Calu3 (cell line): ENCODE data around the gene FRMD3. TPM values are rescaled to one million over a fixed set of nuclear protein-coding genes. Genes with fewer than 3 reads are reported as not detected.

Source experiments
- BruUV-seq: library from RNA; stranded (reverse); fragments of 400-500 nt; replicated peaks from 2 replicates; lab custom pipeline; 2021; lab: Mats Ljungman, UMichigan
- CTCF ChIA-PET: fragments of 300-600 bp; sonication (Branson Sonifier 250); formaldehyde crosslinking; loops from one replicate; lab custom pipeline; 2022; ENCODE audit warnings: antibody characterized with exemption; lab: Charles Lee
- DNase-seq: peaks from one replicate; pipeline ENCODE4 v3.0.0; 2022
- H3K27ac Mint-ChIP-seq: one replicate; pipeline ENCODE4 v1.8.0; 2022; ENCODE audit warnings: mixed read lengths; ENCODE audit not compliant: unreplicated experiment
- H3K27me3 Mint-ChIP-seq: one replicate; pipeline ENCODE4 v1.8.0; 2022; ENCODE audit warnings: mixed read lengths; ENCODE audit not compliant: unreplicated experiment
- H3K36me3 Mint-ChIP-seq: one replicate; pipeline ENCODE4 v1.8.0; 2022; ENCODE audit warnings: mild to moderate bottlenecking, moderate library complexity, mixed read lengths; ENCODE audit not compliant: insufficient read depth, unreplicated experiment
- H3K4me1 Mint-ChIP-seq: one replicate; pipeline ENCODE4 v1.8.0; 2022; ENCODE audit warnings: mild to moderate bottlenecking, low read depth, mixed read lengths; ENCODE audit not compliant: unreplicated experiment
- H3K4me3 Mint-ChIP-seq: one replicate; pipeline ENCODE4 v1.8.0; 2022; ENCODE audit warnings: mild to moderate bottlenecking, low read depth, moderate library complexity, mixed read lengths; ENCODE audit not compliant: unreplicated experiment
- H3K9me3 Mint-ChIP-seq: one replicate; pipeline ENCODE4 v1.8.0; 2022; ENCODE audit warnings: low read depth, mixed read lengths; ENCODE audit not compliant: unreplicated experiment
- CTCF ChIP-seq: fragments of 200-600 bp; IDR thresholded peaks from one replicate; pipeline ENCODE4 v1.8.0; 2022; ENCODE audit warnings: antibody characterized with exemption; ENCODE audit not compliant: unreplicated experiment
- intact Hi-C: fragments of 100-400 bp; cut with micrococcal nuclease; formaldehyde crosslinking; loops from one replicate; pipeline ENCODE4 v1.10.0; 2022; ENCODE audit not compliant: unreplicated experiment
- total RNA-seq: library from RNA; stranded (reverse); gene quantifications from 2 replicates; pipeline ENCODE4 v1.2.3, GENCODE V29; 2022

FRMD3 gene
- total RNA-seq, 1 experiment from 2014 or later: 0.38 TPM

GRCh38 chr9:83313781-83314180, 224.4 kb downstream of the FRMD3 start:
- Mint-ChIP-seq H3K27me3 (no peaks in the 10 kb centered on the region), H3K27ac (no peak overlapping the region), H3K4me3 (no peak overlapping the region), H3K36me3 (no peaks in the 10 kb centered on the region), H3K4me1 (no peaks in the 10 kb centered on the region), H3K9me3 (no peaks in the 10 kb centered on the region)
- intact Hi-C loops: no loop called here
- no peak for TF ChIP-seq CTCF
- BruUV-seq: no TSS peak
- CTCF ChIA-PET: no interaction called here
- DNase-seq: no peak

GRCh38 chr9:83312537-83312936, 225.7 kb downstream of the FRMD3 start:
- CTCF ChIA-PET: no interaction called here
- intact Hi-C loops: no loop called here
- Mint-ChIP-seq H3K4me3 (no peak overlapping the region), H3K9me3 (no peaks in the 10 kb centered on the region), H3K4me1 (no peaks in the 10 kb centered on the region), H3K36me3 (no peaks in the 10 kb centered on the region), H3K27me3 (no peaks in the 10 kb centered on the region), H3K27ac (no peak overlapping the region)
- BruUV-seq: no TSS peak
- no peak for DNase-seq
- TF ChIP-seq CTCF: no peak

- no TSS peak for BruUV-seq
- H3K9me3 Mint-ChIP-seq: no peaks in the 10 kb centered on the region
- H3K27me3 Mint-ChIP-seq: no peaks in the 10 kb centered on the region
- H3K4me1 Mint-ChIP-seq: no peaks in the 10 kb centered on the region
- no peak for TF ChIP-seq CTCF
- CTCF ChIA-PET: no interaction called here
- intact Hi-C loops: no loop called here
- no peak overlapping the region for H3K27ac Mint-ChIP-seq
- no peak overlapping the region for H3K4me3 Mint-ChIP-seq
- no peak for DNase-seq
- no peaks in the 10 kb centered on the region for H3K36me3 Mint-ChIP-seq
These were observed 231.0 kb downstream of the FRMD3 start for GRCh38 chr9:83307066-83307724.

GRCh38 chr9:83304686-83305085, 233.5 kb downstream of the FRMD3 start:
- Mint-ChIP-seq H3K4me3 (no peak overlapping the region), H3K27me3 (no peaks in the 10 kb centered on the region), H3K4me1 (peaks cover 4% of the 10 kb centered on the region), H3K36me3 (no peaks in the 10 kb centered on the region), H3K27ac (no peak overlapping the region), H3K9me3 (no peaks in the 10 kb centered on the region)
- no TSS peak for BruUV-seq
- no peak for TF ChIP-seq CTCF
- intact Hi-C loops: no loop called here
- DNase-seq: no peak
- CTCF ChIA-PET: interaction anchor here (0.6 kb wide), 1 partner anchor 161 kb away, joined by 3 read pairs; no protein-coding TSS in a partner anchor
